ENCODE results near the gene LECT2.

- TF ChIP-seq FOXM1 (IDR thresholded peaks at IDR 0.05; ENCODE audit: borderline replicate concordance) (no peak), SP1 (IDR thresholded peaks at IDR 0.05) (no peak), ZNF384 (IDR thresholded peaks at IDR 0.05) (no peak), FOXA1 (IDR thresholded peaks at IDR 0.05) (no peak), PKNOX1 (IDR thresholded peaks at IDR 0.05) (no peak)
Observed at GRCh38 chr5:135915466-135916001, 39.2 kb downstream of the LECT2 start.
